Measurements from ENCODE around the gene PML. TPM values are rescaled to one million over a fixed set of nuclear protein-coding genes. Genes with fewer than 3 reads are reported as not detected.
A peak's percentile ranks its signal among the peaks of the same experiment; 100 is the strongest.

PML gene
- total RNA-seq, 2 donors from 2014 or later: 26.5 to 28.9 TPM

- H3K27ac Mint-ChIP-seq: no peak overlapping the region
Observed at GRCh38 chr15:73950479-73950830, 44.1 kb upstream of the PML start.

GRCh38 chr15:73950831-73951561 is 43.5 kb upstream of the PML start:
- H3K9ac ChIP-seq (ENCODE audit: extremely low read depth, low read length, poor library complexity, severe bottlenecking): no peak overlapping the region
- H3K4me3 Mint-ChIP-seq: no peak overlapping the region

More at GRCh38 chr15:73950479-73950830, 44.1 kb upstream of the PML start:
- Mint-ChIP-seq H3K4me3 (no peak overlapping the region), H3K4me1 (peaks cover 10% of the 10 kb centered on the region), H3K27me3 (ENCODE audit: insufficient read depth) (no peaks in the 10 kb centered on the region), H3K9me3 (no peaks in the 10 kb centered on the region), H3K36me3 (ENCODE audit: low read depth) (peaks cover 3% of the 10 kb centered on the region)
- no peaks in the 10 kb centered on the region for H3K9me3 ChIP-seq (ENCODE audit: control insufficient read depth, low read length)
- H3K4me1 ChIP-seq (ENCODE audit: control insufficient read depth, insufficient read depth, low read length): peaks cover 3% of the 10 kb centered on the region
- no peak overlapping the region for H3K4me3 ChIP-seq (ENCODE audit: low read length)
- H3K36me3 ChIP-seq (ENCODE audit: control insufficient read depth, insufficient read depth, low read length): no peaks in the 10 kb centered on the region
- no peak overlapping the region for H3K9ac ChIP-seq (ENCODE audit: extremely low read depth, low read length, poor library complexity, severe bottlenecking)
- no peak for DNase-seq
- TF ChIP-seq, protein P1, sequence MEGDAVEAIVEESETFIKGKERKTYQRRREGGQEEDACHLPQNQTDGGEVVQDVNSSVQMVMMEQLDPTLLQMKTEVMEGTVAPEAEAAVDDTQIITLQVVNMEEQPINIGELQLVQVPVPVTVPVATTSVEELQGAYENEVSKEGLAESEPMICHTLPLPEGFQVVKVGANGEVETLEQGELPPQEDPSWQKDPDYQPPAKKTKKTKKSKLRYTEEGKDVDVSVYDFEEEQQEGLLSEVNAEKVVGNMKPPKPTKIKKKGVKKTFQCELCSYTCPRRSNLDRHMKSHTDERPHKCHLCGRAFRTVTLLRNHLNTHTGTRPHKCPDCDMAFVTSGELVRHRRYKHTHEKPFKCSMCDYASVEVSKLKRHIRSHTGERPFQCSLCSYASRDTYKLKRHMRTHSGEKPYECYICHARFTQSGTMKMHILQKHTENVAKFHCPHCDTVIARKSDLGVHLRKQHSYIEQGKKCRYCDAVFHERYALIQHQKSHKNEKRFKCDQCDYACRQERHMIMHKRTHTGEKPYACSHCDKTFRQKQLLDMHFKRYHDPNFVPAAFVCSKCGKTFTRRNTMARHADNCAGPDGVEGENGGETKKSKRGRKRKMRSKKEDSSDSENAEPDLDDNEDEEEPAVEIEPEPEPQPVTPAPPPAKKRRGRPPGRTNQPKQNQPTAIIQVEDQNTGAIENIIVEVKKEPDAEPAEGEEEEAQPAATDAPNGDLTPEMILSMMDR (conservative IDR thresholded peaks at IDR 0.05): no peak
- peak overlapping the region; percentile 95 for H3K27ac ChIP-seq (ENCODE audit: low read depth, low read length)
- H3K27me3 ChIP-seq (ENCODE audit: control insufficient read depth, insufficient read depth, low read length, poor library complexity, severe bottlenecking): no peaks in the 10 kb centered on the region

DNA sequence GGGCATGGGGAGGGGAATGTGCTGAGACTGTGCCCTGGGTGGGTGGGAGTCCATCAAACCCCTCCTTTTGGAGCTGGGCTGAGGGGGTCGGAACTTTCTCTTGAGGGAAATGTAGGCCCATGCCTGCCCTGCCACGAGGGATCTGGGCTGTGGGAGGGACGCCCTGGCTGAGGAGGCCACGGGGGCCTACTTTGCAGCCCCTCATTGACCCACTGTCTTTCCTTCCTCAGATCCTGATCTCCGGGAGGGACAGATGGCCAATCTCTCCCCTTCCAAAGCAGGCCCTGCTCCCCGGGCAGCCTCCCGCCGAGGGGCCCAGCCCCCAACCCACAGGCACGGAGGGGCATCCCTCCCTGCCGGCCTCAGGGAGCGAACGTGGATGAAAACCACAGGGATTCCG is 42.9 kb upstream of the PML start:
- Histone ChIP-seq H3K4me3 (ENCODE audit: low read length) (no peak overlapping the region), H3K27me3 (ENCODE audit: control insufficient read depth, insufficient read depth, low read length, poor library complexity, severe bottlenecking) (no peaks in the 10 kb centered on the region), H3K9ac (ENCODE audit: extremely low read depth, low read length, poor library complexity, severe bottlenecking) (no peak overlapping the region), H3K36me3 (ENCODE audit: control insufficient read depth, insufficient read depth, low read length) (no peaks in the 10 kb centered on the region), H3K27ac (ENCODE audit: low read depth, low read length) (peak overlapping the region; percentile 95), H3K9me3 (ENCODE audit: control insufficient read depth, low read length) (no peaks in the 10 kb centered on the region), H3K4me1 (ENCODE audit: control insufficient read depth, insufficient read depth, low read length) (peaks cover 3% of the 10 kb centered on the region)
- no peaks in the 10 kb centered on the region for H3K9me3 Mint-ChIP-seq
- peaks cover 10% of the 10 kb centered on the region for H3K4me1 Mint-ChIP-seq
- no peak for DNase-seq
- H3K27me3 Mint-ChIP-seq (ENCODE audit: insufficient read depth): no peaks in the 10 kb centered on the region
- no peak overlapping the region for H3K4me3 Mint-ChIP-seq
- no peak overlapping the region for H3K27ac Mint-ChIP-seq
- TF ChIP-seq, protein P1 (conservative IDR thresholded peaks at IDR 0.05): no peak
- peaks cover 3% of the 10 kb centered on the region for H3K36me3 Mint-ChIP-seq (ENCODE audit: low read depth)
- 73 to 78% methylated on average over 3 to 11 of the region's 13 CpGs for WGBS, 2 experiments (ENCODE audit: insufficient coverage in 1 of 2, insufficient read length in 1 of 2)

More at GRCh38 chr15:73950831-73951561, 43.5 kb upstream of the PML start:
- H3K27me3 ChIP-seq (ENCODE audit: control insufficient read depth, insufficient read depth, low read length, poor library complexity, severe bottlenecking): no peaks in the 10 kb centered on the region
- Mint-ChIP-seq H3K9me3 (no peaks in the 10 kb centered on the region), H3K27ac (peak overlapping the region; percentile 75), H3K36me3 (ENCODE audit: low read depth) (peaks cover 3% of the 10 kb centered on the region), H3K27me3 (ENCODE audit: insufficient read depth) (no peaks in the 10 kb centered on the region), H3K4me1 (peaks cover 10% of the 10 kb centered on the region)
- no peak overlapping the region for H3K4me3 ChIP-seq (ENCODE audit: low read length)
- no peaks in the 10 kb centered on the region for H3K36me3 ChIP-seq (ENCODE audit: control insufficient read depth, insufficient read depth, low read length)
- no peaks in the 10 kb centered on the region for H3K9me3 ChIP-seq (ENCODE audit: control insufficient read depth, low read length)
- TF ChIP-seq, protein P1 (conservative IDR thresholded peaks at IDR 0.05): peak; percentile 88
- 18 to 23% methylated on average over 7 to 15 of the region's 15 CpGs for WGBS, 2 experiments (ENCODE audit: insufficient coverage in 1 of 2, insufficient read length in 1 of 2)
- H3K4me1 ChIP-seq (ENCODE audit: control insufficient read depth, insufficient read depth, low read length): peaks cover 3% of the 10 kb centered on the region
- peak overlapping the region; percentile 95 for H3K27ac ChIP-seq (ENCODE audit: low read depth, low read length)
- DNase-seq: peak; percentile 96
